GM10266 (cell line): ENCODE results near the gene SP140L.
"Not testable (repeated sequence)": the region's sequence is repeated elsewhere in the genome, so short reads cannot be mapped to it uniquely, and the experiment has no call there.

Experiments
- DNase-seq: peaks from one replicate; pipeline ENCODE4 v3.0.0; 2012; ENCODE audit errors: extremely low spot score
- TF ChIP-seq, protein P1 (sequence below): IDR thresholded peaks from 2 replicates; pipeline ENCODE4 v1.5.1; 2012; ENCODE audit warnings: mild to moderate bottlenecking, low read depth; ENCODE audit not compliant: control insufficient read depth, insufficient read depth; ENCODE audit errors: missing control alignments

The SP140L gene

DNA sequence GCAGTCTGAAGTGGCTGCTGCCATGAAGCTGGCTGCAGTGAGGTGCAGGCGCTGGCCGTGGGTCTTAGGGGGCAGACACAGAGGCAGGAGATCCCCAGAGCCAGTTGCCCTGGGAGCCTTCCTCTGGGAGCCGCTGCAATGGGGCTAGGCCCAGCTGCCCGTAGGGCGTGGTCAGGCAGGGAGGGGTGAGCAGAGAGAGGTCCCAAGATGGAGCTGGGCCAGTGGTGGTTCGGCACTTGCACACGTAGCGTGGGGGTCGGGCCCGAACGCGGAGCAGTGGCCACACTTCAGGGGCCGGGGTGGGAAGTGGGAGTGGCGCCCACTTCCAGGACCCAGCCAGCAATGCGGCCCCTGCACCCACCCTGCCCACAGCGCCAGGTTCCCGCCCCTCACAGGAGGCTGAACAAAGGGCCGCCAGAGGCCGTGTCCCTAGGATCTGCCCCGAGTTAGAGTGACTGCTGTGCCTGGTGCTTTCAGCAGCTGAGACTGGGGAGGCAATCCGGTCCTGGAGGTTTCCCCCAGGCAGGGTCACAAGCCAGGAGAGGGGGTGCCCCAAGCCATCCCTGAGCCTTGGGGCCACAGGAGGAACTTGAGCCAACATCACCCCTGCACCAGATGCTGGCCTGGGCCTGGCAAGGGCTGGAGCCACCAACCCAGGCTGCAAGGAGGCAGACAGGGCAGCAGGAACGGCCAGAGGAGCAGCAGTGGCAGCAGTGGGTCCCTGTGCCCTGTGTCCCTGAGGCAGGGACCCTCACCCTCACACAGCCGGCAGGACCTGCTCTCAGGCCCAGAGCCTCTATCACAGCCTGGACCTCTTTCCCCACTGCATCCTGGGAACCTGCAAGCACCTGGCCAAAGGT lies 21.3 kb upstream of the SP140L start:
- TF ChIP-seq, protein P1, sequence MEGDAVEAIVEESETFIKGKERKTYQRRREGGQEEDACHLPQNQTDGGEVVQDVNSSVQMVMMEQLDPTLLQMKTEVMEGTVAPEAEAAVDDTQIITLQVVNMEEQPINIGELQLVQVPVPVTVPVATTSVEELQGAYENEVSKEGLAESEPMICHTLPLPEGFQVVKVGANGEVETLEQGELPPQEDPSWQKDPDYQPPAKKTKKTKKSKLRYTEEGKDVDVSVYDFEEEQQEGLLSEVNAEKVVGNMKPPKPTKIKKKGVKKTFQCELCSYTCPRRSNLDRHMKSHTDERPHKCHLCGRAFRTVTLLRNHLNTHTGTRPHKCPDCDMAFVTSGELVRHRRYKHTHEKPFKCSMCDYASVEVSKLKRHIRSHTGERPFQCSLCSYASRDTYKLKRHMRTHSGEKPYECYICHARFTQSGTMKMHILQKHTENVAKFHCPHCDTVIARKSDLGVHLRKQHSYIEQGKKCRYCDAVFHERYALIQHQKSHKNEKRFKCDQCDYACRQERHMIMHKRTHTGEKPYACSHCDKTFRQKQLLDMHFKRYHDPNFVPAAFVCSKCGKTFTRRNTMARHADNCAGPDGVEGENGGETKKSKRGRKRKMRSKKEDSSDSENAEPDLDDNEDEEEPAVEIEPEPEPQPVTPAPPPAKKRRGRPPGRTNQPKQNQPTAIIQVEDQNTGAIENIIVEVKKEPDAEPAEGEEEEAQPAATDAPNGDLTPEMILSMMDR: no peak
- no peak for DNase-seq

DNA sequence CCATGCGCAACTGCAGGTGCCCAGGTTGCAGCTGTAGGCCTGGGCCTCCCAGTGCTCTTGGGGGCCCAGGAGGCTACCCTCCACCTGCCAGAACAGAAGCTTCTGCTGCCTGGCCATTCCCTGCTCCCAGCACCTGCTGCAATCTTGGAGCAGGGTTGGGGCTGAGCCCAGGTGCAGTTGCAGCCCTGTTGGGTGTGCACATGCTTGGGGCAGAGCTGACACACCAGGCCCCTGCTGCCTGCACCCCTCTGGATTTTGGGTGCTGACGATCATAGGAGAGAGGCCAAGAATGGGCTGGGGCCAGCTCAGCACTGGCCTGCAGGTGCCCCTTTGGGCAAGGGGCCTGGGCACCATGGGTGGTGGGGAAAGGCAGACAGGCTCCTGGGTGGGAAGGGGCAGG lies 20.5 kb upstream of the SP140L start:
- TF ChIP-seq, protein P1: no peak
- DNase-seq: no peak

DNA sequence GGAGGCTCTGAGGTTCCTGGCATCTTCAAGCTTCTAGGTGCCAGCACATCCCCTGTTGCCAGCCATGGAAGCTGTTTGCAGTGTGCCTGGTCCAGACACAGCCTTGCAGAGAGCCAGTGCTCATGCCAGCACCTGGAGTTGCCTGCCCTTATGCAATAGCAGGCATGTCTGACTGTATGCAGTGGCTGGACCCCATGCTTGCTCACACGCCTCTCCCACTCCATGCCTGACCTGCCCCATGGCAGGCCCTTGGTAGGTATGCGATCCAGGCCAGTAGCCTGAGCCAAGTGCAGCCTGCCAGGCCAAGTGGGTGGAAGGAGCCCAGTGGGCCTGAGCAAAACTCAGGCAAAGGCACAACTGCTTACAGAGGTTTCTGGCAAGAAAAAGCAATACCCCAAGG lies 19.5 kb upstream of the SP140L start:
- DNase-seq: no peak
- TF ChIP-seq, protein P1: no peak

DNA sequence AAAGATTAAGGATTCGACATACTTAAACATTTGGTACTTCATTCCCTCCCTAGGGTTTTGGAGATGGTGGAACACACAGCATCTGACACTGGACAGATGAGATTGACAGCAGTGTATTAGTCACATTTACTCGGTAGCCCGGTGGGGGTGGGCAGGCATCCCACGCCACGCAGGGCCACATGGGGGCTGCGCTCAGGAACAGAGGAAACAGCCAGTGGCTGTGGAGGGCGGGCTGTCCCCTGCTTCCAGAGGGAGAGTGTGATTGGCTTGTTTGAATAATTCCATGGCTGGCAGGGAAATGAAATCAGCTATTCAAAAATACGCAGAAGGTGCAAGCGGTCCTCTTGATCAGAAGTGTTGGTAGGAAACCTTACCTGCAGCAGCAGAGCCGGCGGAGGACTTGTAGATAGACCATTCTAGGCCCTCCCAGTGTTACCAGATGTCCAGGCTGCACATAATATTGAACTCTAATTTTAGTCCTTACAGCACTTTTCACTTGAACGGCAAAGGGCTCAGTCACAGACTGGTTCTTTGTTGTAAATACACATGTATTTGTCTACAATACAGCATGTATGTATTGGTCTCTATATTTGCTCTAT lies 18.5 kb upstream of the SP140L start:
- no peak for DNase-seq
- TF ChIP-seq, protein P1: no peak

DNA sequence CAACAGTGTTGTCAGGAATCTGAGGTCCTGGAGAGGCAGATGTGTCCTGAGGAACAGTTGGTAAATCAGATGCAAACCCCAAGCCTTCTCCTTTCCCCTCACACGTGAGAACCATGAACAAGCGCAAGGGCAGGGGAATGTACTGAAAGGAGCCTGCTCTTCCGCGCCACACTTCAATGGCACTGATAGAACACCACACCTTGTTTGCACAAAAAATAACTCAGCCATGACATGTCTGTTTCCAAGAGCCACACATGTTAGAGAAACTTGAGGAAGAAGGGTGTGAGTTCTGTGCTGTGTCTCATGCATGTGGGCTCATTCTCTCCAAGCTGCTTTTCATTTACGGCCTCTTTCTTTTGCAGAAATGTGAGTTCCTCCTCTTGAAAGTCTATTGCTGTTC lies 16.2 kb upstream of the SP140L start:
- DNase-seq: not testable (repeated sequence)

DNA sequence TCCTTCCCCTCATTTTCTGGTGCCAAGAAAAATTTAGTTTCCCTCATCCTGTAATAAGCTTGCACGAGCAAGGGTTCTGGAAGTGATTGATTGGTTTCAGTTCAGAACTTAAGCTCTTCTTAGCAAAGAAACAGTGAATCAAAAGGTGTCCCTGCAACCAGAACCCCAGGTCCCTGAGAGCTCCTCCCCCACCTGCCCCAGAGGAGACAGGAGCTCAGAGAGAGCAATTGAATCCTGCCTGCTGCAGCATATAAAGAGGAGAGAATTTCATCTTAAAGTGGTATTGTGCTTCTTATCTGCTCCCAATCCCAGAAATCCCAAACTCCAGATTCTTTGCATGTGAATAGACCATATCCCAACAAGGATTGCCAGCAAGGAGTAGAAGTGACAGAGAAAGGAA lies 15.4 kb upstream of the SP140L start:
- DNase-seq: not testable (repeated sequence)

DNA sequence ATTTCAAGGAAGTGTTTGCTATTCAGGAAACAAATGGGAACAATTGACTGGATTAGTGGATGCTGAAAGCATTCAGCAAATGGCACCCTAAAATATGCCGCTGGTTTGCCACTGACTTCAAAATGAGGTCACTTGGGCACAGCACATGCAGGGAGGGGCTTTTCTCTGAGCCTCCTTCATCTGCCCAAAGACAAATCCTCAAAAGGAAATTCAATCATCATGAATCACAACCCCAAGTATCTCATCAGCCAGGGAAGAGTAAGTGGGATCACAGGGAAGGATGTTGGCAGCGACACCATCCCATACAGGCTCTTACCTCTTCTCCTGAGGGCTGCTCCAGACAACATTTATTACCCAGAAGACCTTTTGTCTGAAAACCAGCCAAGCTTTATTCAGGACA lies 14.4 kb upstream of the SP140L start:
- DNase-seq: no peak
- TF ChIP-seq, protein P1: no peak

DNA sequence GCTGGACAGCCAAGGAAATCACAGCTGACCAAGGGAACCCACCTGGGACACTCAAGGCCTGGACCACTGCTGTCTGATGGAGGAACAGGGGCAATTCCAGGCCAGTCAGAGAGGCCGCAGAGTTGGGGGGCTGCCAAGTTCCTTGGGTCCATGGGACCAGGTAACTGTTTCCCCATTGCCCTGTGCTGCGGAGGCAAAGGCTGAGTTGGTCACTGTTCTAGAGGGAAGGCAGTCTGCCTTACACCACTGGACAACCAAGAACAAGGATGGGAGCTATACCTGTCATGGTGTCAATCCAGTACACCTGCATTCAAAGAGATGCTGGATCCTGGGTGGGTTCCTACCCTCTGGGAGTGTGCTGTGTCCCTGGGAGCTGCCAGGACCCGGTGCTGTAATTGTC lies 9.6 kb upstream of the SP140L start:
- TF ChIP-seq, protein P1: no peak

More for the DNA sequence above, 9.6 kb upstream of the SP140L start:
- DNase-seq: no peak
